ENCODE results near the gene HOXA3. TPM values are rescaled to one million over a fixed set of nuclear protein-coding genes. Genes with fewer than 3 reads are reported as not detected.
A peak's percentile ranks its signal among the peaks of the same experiment; 100 is the strongest.

Gene HOXA3
- total and polyA plus RNA-seq, 10 of the 15 experiments (the other 5 are each of a cell fraction or from before 2014, with no cell fraction given): 0.05 TPM; not detected in 9

DNA sequence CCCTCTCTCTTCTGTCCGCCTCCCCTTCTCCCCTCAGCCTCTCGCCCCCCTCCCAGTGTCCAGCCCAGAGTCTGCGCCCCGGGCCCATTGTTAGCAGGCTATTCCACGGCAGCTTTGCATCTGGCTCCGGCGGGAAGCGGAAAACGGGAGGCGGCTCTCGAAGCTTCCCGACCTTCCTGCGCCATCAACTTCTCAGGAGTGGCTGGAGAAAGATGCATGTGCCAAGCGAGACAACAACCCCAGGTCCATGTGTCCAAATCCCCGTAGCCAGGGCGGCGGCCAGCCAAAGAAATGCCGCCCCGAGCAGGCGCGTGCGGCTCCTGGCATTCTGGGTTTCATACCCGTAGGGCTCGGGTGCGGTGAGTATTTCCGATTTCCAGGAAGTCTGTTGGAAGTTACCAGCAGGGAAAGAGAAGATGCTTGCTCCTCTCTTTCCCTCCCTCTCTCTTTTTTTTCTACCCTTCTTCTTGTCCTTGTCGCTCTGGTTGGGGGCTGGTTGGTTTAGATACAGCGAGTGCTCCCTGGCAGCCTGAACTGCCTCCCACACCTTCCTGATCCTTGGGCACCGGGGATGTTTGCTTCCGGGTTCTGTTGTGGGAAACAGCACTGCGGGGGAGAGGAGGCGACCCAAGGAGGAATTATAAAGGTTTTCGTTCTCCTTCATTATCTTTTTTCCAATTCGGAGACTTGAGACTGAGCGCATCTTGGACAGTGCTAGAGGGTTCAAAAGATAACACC is 48.7 kb downstream of the HOXA3 start:
- Histone ChIP-seq H3K4me3 (no peak overlapping the region), H3K27me3 (replicated peaks in 1 of 2; ENCODE audit: control insufficient read depth in 2 of 2, insufficient read depth in 2 of 2, low read length in 1 of 2) (peaks cover 4% of the 10 kb centered on the region in 2 experiments), H4K20me1 (ENCODE audit: control insufficient read depth, insufficient read depth) (no peaks in the 10 kb centered on the region), H3K27ac (ENCODE audit: control insufficient read depth, insufficient read depth) (no peak overlapping the region), H3K36me3 (ENCODE audit: control insufficient read depth in 2 of 2, insufficient read depth in 2 of 2, low read length in 1 of 2) (no peaks in the 10 kb centered on the region), H3K4me2 (ENCODE audit: control insufficient read depth, insufficient read depth) (no peak overlapping the region), H3K79me2 (ENCODE audit: control insufficient read depth, insufficient read depth, low read length) (no peaks in the 10 kb centered on the region), H3K9ac (ENCODE audit: control insufficient read depth, insufficient read depth, low read length) (no peak overlapping the region), H3K4me1 (ENCODE audit: control insufficient read depth, insufficient read depth, low read length) (no peaks in the 10 kb centered on the region), H2AFZ (ENCODE audit: control insufficient read depth, low read depth, low read length) (no peak overlapping the region), H3K9me3 (replicated peaks; ENCODE audit: control insufficient read depth, insufficient read depth, low read length) (no peaks in the 10 kb centered on the region; the same call in 2 of the 3 replicates)
- no peak for FAIRE-seq
- 55% methylated on average over 35 of the region's 35 CpGs for WGBS (ENCODE audit: insufficient coverage, insufficient replicate concordance, low lambda C conversion rate, missing lambda C conversion rate)
- ChIA-PET SMC1A (ENCODE audit: uncharacterized antibody, unreplicated experiment) (no interaction called here), RAD21 (ENCODE audit: unreplicated experiment) (no interaction called here), POLR2A (no interaction called here), CTCF (no interaction called here)
- DNase-seq (ENCODE audit: low read depth, low spot score): no peak
- in situ Hi-C loops (cut with MboI) (no loop called here), intact Hi-C loops (cut with micrococcal nuclease; ENCODE audit: unreplicated experiment) (no loop called here)
- no TSS peak for BruUV-seq (replicated peaks)
- no peak for ATAC-seq
- TF ChIP-seq POLR2AphosphoS2 (IDR thresholded peaks at IDR 0.05; ENCODE audit: low read depth, low read length) (no peak), SUZ12 (IDR thresholded peaks at IDR 0.05; ENCODE audit: unreplicated experiment) (peak; percentile 49)

- no peak for FAIRE-seq
- POLR2A ChIA-PET: no interaction called here
- no peak within 1 kb of the TSS for H3K9ac ChIP-seq (ENCODE audit: control insufficient read depth, insufficient read depth, low read length)
- TF ChIP-seq, protein P1, sequence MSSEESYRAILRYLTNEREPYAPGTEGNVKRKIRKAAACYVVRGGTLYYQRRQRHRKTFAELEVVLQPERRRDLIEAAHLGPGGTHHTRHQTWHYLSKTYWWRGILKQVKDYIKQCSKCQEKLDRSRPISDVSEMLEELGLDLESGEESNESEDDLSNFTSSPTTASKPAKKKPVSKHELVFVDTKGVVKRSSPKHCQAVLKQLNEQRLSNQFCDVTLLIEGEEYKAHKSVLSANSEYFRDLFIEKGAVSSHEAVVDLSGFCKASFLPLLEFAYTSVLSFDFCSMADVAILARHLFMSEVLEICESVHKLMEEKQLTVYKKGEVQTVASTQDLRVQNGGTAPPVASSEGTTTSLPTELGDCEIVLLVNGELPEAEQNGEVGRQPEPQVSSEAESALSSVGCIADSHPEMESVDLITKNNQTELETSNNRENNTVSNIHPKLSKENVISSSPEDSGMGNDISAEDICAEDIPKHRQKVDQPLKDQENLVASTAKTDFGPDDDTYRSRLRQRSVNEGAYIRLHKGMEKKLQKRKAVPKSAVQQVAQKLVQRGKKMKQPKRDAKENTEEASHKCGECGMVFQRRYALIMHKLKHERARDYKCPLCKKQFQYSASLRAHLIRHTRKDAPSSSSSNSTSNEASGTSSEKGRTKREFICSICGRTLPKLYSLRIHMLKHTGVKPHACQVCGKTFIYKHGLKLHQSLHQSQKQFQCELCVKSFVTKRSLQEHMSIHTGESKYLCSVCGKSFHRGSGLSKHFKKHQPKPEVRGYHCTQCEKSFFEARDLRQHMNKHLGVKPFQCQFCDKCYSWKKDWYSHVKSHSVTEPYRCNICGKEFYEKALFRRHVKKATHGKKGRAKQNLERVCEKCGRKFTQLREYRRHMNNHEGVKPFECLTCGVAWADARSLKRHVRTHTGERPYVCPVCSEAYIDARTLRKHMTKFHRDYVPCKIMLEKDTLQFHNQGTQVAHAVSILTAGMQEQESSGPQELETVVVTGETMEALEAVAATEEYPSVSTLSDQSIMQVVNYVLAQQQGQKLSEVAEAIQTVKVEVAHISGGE (CRISPR knock-in tag; IDR thresholded peaks at IDR 0.05): no peak
- no peak for TF ChIP-seq REST (IDR thresholded peaks at IDR 0.05; ENCODE audit: low read depth, low read length)
- TF ChIP-seq SPI1 (IDR thresholded peaks at IDR 0.05; ENCODE audit: borderline replicate concordance, insufficient read depth, low read depth, low read length): no peak
These were observed 49.6 kb downstream of the HOXA3 start, which contains the start of gene HOXA2 for GRCh38 chr7:27102581-27103442. HOXA2 (minus strand) TSS chr7:27102683; CDS start chr7:27102500, 183 bp downstream.

More at GRCh38 chr7:27102581-27103442, 49.6 kb downstream of the HOXA3 start, which contains the start of gene HOXA2:
- intact Hi-C loops (cut with micrococcal nuclease; ENCODE audit: unreplicated experiment) (no loop called here), in situ Hi-C loops (cut with MboI) (no loop called here)
- no peaks in the 10 kb centered on the region for H3K4me1 ChIP-seq (ENCODE audit: control insufficient read depth, insufficient read depth, low read length)
- H3K4me2 ChIP-seq (ENCODE audit: control insufficient read depth, insufficient read depth): no peak within 1 kb of the TSS
- DNase-seq (ENCODE audit: low read depth, low spot score): no peak
- no peaks in the 10 kb centered on the region for H3K36me3 ChIP-seq (ENCODE audit: control insufficient read depth in 2 of 2, insufficient read depth in 2 of 2, low read length in 1 of 2)
- H3K27ac ChIP-seq (ENCODE audit: control insufficient read depth, insufficient read depth): no peak within 1 kb of the TSS
- no peaks in the 10 kb centered on the region for H4K20me1 ChIP-seq (ENCODE audit: control insufficient read depth, insufficient read depth)
- RAD21 ChIA-PET (ENCODE audit: unreplicated experiment): no interaction called here
- peak; percentile 24; the same call in 2 of the 3 replicates for ATAC-seq
- no peak within 1 kb of the TSS for H2AFZ ChIP-seq (ENCODE audit: control insufficient read depth, low read depth, low read length)
- SMC1A ChIA-PET (ENCODE audit: uncharacterized antibody, unreplicated experiment): no interaction called here
- H3K9me3 ChIP-seq (replicated peaks; ENCODE audit: control insufficient read depth, insufficient read depth, low read length): no peaks in the 10 kb centered on the region; the same call in 2 of the 3 replicates
- CTCF ChIA-PET: no interaction called here
- 53% methylated on average over 28 of the region's 29 CpGs for WGBS (ENCODE audit: insufficient coverage, insufficient replicate concordance, low lambda C conversion rate, missing lambda C conversion rate)
- no TSS peak for BruUV-seq (replicated peaks)
- H3K79me2 ChIP-seq (ENCODE audit: control insufficient read depth, insufficient read depth, low read length): no peaks in the 10 kb centered on the region
- H3K27me3 ChIP-seq (replicated peaks in 1 of 2; ENCODE audit: control insufficient read depth in 2 of 2, insufficient read depth in 2 of 2, low read length in 1 of 2): peaks cover 4% of the 10 kb centered on the region in 2 experiments
- no peak within 1 kb of the TSS for H3K4me3 ChIP-seq

Measured in GM12878 (cell line).